GM12878 (cell line): ENCODE data around the gene SESTD1. TPM values are rescaled to one million over a fixed set of nuclear protein-coding genes. Genes with fewer than 3 reads are reported as not detected.

ENCODE experiments used
- ATAC-seq: fragments of 200-7000 bp; cut with Tn5 transposase; 3 replicates; pipeline ENCODE4 v1.9.1; 2020; ENCODE audit warnings: mild to moderate bottlenecking, moderate library complexity
- BruUV-seq: library from RNA; stranded (reverse); fragments of 400-500 nt; replicated peaks from 2 replicates; lab custom pipeline; 2021; lab: Mats Ljungman, UMichigan
- CTCF ChIA-PET: fragments of 300-600 bp; sonication (Branson Sonifier 250); formaldehyde crosslinking; extraction: SDS; loops from one replicate; lab custom pipeline; 2021; ENCODE audit warnings: inconsistent platforms; lab: Yijun Ruan, JAX
- POLR2A ChIA-PET: fragments of 350-600 bp; formaldehyde crosslinking; extraction: SDS; loops from one replicate; lab custom pipeline; 2021; ENCODE audit warnings: inconsistent platforms; lab: Charles Lee
- RAD21 ChIA-PET: fragments of 300-600 bp; sonication (Branson Sonifier 250); formaldehyde crosslinking; loops from one replicate; lab custom pipeline; 2023; ENCODE audit warnings: antibody characterized with exemption; ENCODE audit not compliant: unreplicated experiment; lab: Charles Lee
- SMC1A ChIA-PET: fragments of 300-600 bp; sonication (Branson Sonifier 250); formaldehyde crosslinking; loops from one replicate; lab custom pipeline; 2023; ENCODE audit not compliant: unreplicated experiment, uncharacterized antibody; lab: Charles Lee
- DNase-seq: peaks from one replicate; pipeline ENCODE4 v3.0.0-alpha.2; 2011; ENCODE audit warnings: low read depth, low spot score
- FAIRE-seq: peaks from 3 replicates; lab custom pipeline; 2011; peaks lifted over from hg19 to GRCh38; lab: Jason Lieb, UNC
- H2AFZ ChIP-seq: 2 replicates; pipeline ENCODE4 v1.6.0; 2011; ENCODE audit warnings: low read depth, low read length, control low read depth; ENCODE audit not compliant: control insufficient read depth
- H3K27ac ChIP-seq: 2 replicates; pipeline ENCODE4 v1.5.1; 2011; ENCODE audit warnings: control low read depth; ENCODE audit not compliant: control insufficient read depth, insufficient read depth
- H3K27me3 ChIP-seq, 2 experiments: replicated peaks in 1 of 2; 2 replicates each; pipeline versions ENCODE4 v1.6.0 to v1.6.1; 2011; ENCODE audit warnings: low read length in 1 of 2; ENCODE audit not compliant: control insufficient read depth in 2 of 2, insufficient read depth in 2 of 2
- H3K36me3 ChIP-seq, 2 experiments: 2 replicates each; pipeline ENCODE4 v1.5.1; 2011; ENCODE audit warnings: low read length in 1 of 2; ENCODE audit not compliant: control insufficient read depth in 2 of 2, insufficient read depth in 2 of 2
- H3K4me1 ChIP-seq: 2 replicates; pipeline ENCODE4 v1.6.1; 2011; ENCODE audit warnings: mild to moderate bottlenecking, low read length, moderate library complexity, mixed read lengths; ENCODE audit not compliant: control insufficient read depth, insufficient read depth
- H3K4me2 ChIP-seq: 2 replicates; pipeline ENCODE4 v1.6.0; 2011; ENCODE audit warnings: control low read depth; ENCODE audit not compliant: control insufficient read depth, insufficient read depth
- H3K4me3 ChIP-seq: fragments of 200-600 bp; sonication (generic); 2 replicates; pipeline ENCODE4 v1.5.1; 2016
- H3K79me2 ChIP-seq: 2 replicates; pipeline ENCODE4 v1.6.0; 2011; ENCODE audit warnings: low read length; ENCODE audit not compliant: control insufficient read depth, insufficient read depth
- H3K9ac ChIP-seq: 2 replicates; pipeline ENCODE4 v1.8.0; 2011; ENCODE audit warnings: low read length, control low read depth, mixed read lengths; ENCODE audit not compliant: control insufficient read depth, insufficient read depth
- H3K9me3 ChIP-seq: replicated peaks from 3 replicates; pipeline ENCODE4 v1.5.1; 2011; ENCODE audit warnings: mild to moderate bottlenecking, low read length; ENCODE audit not compliant: control insufficient read depth, insufficient read depth
- H4K20me1 ChIP-seq: 2 replicates; pipeline ENCODE4 v1.6.0; 2011; ENCODE audit not compliant: control insufficient read depth, insufficient read depth
- ATF7 ChIP-seq: fragments of 450-650 bp; IDR thresholded peaks from 2 replicates; pipeline ENCODE4 v1.6.1; 2016; ENCODE audit warnings: low read depth, mild to moderate bottlenecking
- E4F1 ChIP-seq: fragments of 450-650 bp; IDR thresholded peaks from 2 replicates; pipeline ENCODE4 v1.6.1; 2018; ENCODE audit warnings: borderline replicate concordance, mild to moderate bottlenecking; ENCODE audit not compliant: partially characterized antibody
- ELK1 ChIP-seq: IDR thresholded peaks from 2 replicates; pipeline ENCODE4 v1.6.1; 2012; ENCODE audit warnings: low read depth, low read length, improper control_type of control experiment
- GABPA ChIP-seq: IDR thresholded peaks from 2 replicates; pipeline ENCODE4 v1.6.1; 2014; ENCODE audit warnings: antibody characterized with exemption, low read depth, mild to moderate bottlenecking, inconsistent platforms
- MEF2B ChIP-seq: fragments of 450-650 bp; IDR thresholded peaks from 2 replicates; pipeline ENCODE4 v1.6.1; 2018; ENCODE audit warnings: mild to moderate bottlenecking, moderate library complexity; ENCODE audit not compliant: partially characterized antibody, poor library complexity, severe bottlenecking
- PKNOX1 ChIP-seq: fragments of 450-650 bp; IDR thresholded peaks from 2 replicates; pipeline ENCODE4 v1.6.1; 2016; ENCODE audit warnings: mild to moderate bottlenecking
- RUNX3 ChIP-seq: IDR thresholded peaks from 2 replicates; pipeline ENCODE4 v1.6.1; 2012; ENCODE audit warnings: low read length, inconsistent platforms
- SREBF2 ChIP-seq: IDR thresholded peaks from 2 replicates; pipeline ENCODE4 v1.6.1; 2012; ENCODE audit warnings: mild to moderate bottlenecking, low read length
- TCF3 ChIP-seq: IDR thresholded peaks from 2 replicates; pipeline ENCODE4 v1.6.1; 2012; ENCODE audit warnings: low read depth, mild to moderate bottlenecking, low read length, borderline replicate concordance; ENCODE audit not compliant: insufficient read depth
- ZNF592 ChIP-seq: fragments of 450-650 bp; IDR thresholded peaks from 2 replicates; pipeline ENCODE4 v1.6.1; 2017; ENCODE audit warnings: mild to moderate bottlenecking, moderate library complexity
- WGBS: methylation state at CpG from one replicate; pipeline ENCODE4 v1.1.6; 2016; ENCODE audit warnings: low lambda C conversion rate; ENCODE audit not compliant: insufficient replicate concordance, insufficient coverage; ENCODE audit errors: missing lambda C conversion rate; 5-methylcytosine and 5-hydroxymethylcytosine counted together
- in situ Hi-C: fragments of 300-500 bp; cut with MboI; formaldehyde crosslinking; loops from 9 replicates; pipeline ENCODE4 v1.14.3; 2018; ENCODE audit warnings: mixed read lengths
- intact Hi-C: fragments of 100-400 bp; cut with micrococcal nuclease; formaldehyde crosslinking; loops from one replicate; pipeline ENCODE4 v1.14.2; 2022; ENCODE audit not compliant: unreplicated experiment
- polyA plus RNA-seq, 11 experiments: library from polyadenylated mRNA; depleted of rRNA in 4 of 11; unstranded in 6 of 11; stranded (reverse) in 5 of 11; fragments of >200 nt; fragmentation: Nextera tagmentation in 4 of 11; fragmentation: Illumina TruSeq in 1 of 11; extraction: Ambion mirVana in 4 of 11; extraction: Trizol in 1 of 11; gene quantifications; 1 replicate in 1 of 11; 2 replicates in 10 of 11; pipeline versions ENCODE4 v1.2.1 to v1.2.3, GENCODE V29; 2011 to 2016; ENCODE audit warnings: inconsistent platforms in 2 of 11, missing spikeins in 2 of 11, low read depth in 1 of 11
- total RNA-seq, 4 experiments: library from RNA; depleted of rRNA in 3 of 4; stranded (reverse); fragments of >200 nt in 3 of 4; fragmentation: Illumina TruSeq in 1 of 4; extraction: Trizol in 1 of 4; gene quantifications; 2 replicates each; pipeline versions ENCODE4 v1.2.1 to v1.2.3, GENCODE V29; 2013 to 2021

Gene SESTD1
- total and polyA plus RNA-seq, 10 of the 15 experiments (the other 5 are each of a cell fraction or from before 2014, with no cell fraction given) = 4.4 to 22.7 (median 9.5) TPM

GRCh38 chr2:179277429-179278196 lies 13.0 kb upstream of the SESTD1 start (continued):
- TF ChIP-seq ZNF592 = no peak

GRCh38 chr2:179275253-179276012 lies 10.8 kb upstream of the SESTD1 start:
- Histone ChIP-seq H3K27ac (no peak overlapping the region), H3K79me2 (no peaks in the 10 kb centered on the region), H3K4me2 (no peak overlapping the region), H3K36me3 (no peaks in the 10 kb centered on the region), H3K9me3 (no peaks in the 10 kb centered on the region), H3K9ac (no peak overlapping the region), H3K4me1 (no peaks in the 10 kb centered on the region), H3K27me3 (no peaks in the 10 kb centered on the region), H4K20me1 (no peaks in the 10 kb centered on the region), H2AFZ (no peak overlapping the region; the same call in 1 of the 2 replicates), H3K4me3 (no peak overlapping the region)
- no TSS peak for BruUV-seq
- SMC1A ChIA-PET = interaction anchor here (0.6 to 1.5 kb wide), 5 partner anchors 19 to 1762 kb away, joined by 3 to 4 read pairs (median 3); no protein-coding TSS in a partner anchor
- RAD21 ChIA-PET = no interaction called here
- in situ Hi-C loops (no loop called here), intact Hi-C loops (no loop called here)
- POLR2A ChIA-PET = interaction anchor here (0.5 kb wide), 1 partner anchor 626 kb away, joined by 3 read pairs; no protein-coding TSS in a partner anchor
- DNase-seq (no peak), FAIRE-seq (no peak), ATAC-seq (no peak)
- CTCF ChIA-PET = interaction anchor here (0.6 to 1.4 kb wide), 3 partner anchors 22 to 220 kb away, joined by 3 to 4 read pairs (median 3); no protein-coding TSS in a partner anchor
- 89% methylated on average over 4 of the region's 4 CpGs for WGBS
- TF ChIP-seq MEF2B = no peak
- TF ChIP-seq ATF7 = no peak
- TF ChIP-seq ELK1 = no peak
- no peak for TF ChIP-seq GABPA
- no peak for TF ChIP-seq PKNOX1
- no peak for TF ChIP-seq SREBF2
- TF ChIP-seq RUNX3 = no peak
- TF ChIP-seq TCF3 = no peak
- TF ChIP-seq E4F1 = no peak
